AG04449 (cell line): ENCODE data around the gene C19orf47.

ENCODE experiments used
- CTCF ChIA-PET: fragments of 350-600 bp; formaldehyde crosslinking; extraction: SDS; loops from one replicate; lab custom pipeline; 2021; ENCODE audit warnings: antibody characterized with exemption; lab: Yijun Ruan, JAX
- POLR2A ChIA-PET: fragments of 400-600, 350-600 bp; formaldehyde crosslinking; extraction: SDS; loops from one replicate; lab custom pipeline; 2020; ENCODE audit warnings: antibody characterized with exemption, inconsistent platforms; lab: Yijun Ruan, JAX
- DNase-seq: peaks from one replicate; pipeline ENCODE4 v3.0.0-alpha.2; 2010; ENCODE audit warnings: low read depth, low spot score
- H3K4me3 ChIP-seq: 2 replicates; pipeline ENCODE4 v1.5.1; 2011; ENCODE audit warnings: low read depth, mild to moderate bottlenecking, control low read depth, low read length
- TF ChIP-seq, protein P1 (sequence below): IDR thresholded peaks from one replicate; pipeline ENCODE4 v1.5.1; 2011; ENCODE audit warnings: mild to moderate bottlenecking, moderate library complexity, low read length, control low read depth, inconsistent platforms; ENCODE audit not compliant: insufficient read depth; ENCODE audit errors: missing control alignments

Gene C19orf47

DNA sequence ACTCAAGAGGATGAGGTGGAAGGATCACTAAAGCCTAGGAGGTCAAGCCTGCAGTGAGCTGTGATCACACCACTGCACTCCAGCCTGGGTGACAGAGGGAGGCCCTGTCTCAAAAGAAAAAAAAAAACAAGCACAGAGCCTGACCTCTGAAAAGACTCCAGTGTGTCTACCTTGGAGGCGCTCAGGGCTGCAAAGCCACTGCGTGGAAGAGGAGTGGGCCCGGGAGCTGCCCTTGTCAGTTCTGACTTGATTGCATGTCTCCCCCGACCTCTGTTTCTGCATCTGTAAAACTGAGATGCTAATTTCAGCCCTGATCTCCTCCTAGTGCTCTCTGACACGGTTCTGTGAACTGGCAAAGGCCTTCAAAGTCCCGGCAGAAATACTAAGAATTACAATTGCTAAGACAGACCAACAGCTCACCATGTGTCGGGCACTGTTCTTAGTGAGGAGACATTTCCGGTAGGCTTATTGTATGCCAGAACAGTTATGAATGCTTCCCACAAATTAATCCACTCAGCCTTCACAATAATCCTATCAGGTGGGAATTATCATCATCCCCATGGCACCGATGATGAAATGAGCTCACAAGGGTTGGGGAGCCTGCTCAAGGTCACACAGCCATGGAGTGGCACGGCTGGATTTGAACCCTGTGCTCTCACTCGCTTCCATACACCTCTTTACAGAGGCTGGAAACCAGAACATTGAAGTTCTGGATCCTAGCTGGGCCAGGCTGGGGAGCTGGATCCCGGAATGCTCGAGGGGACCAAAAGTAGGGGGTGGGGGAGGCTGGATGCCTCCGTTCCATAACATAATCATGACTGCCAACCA lies 66.6 kb downstream of the C19orf47 start:
- CTCF ChIA-PET: interaction anchor here (0.9 to 2.0 kb wide), 4 partner anchors 23 to 319 kb away, joined by 3 to 10 read pairs (median 3); partner anchors contain the start of gene LTBP4
- POLR2A ChIA-PET: no interaction called here
- DNase-seq: no peak
- TF ChIP-seq, protein P1, sequence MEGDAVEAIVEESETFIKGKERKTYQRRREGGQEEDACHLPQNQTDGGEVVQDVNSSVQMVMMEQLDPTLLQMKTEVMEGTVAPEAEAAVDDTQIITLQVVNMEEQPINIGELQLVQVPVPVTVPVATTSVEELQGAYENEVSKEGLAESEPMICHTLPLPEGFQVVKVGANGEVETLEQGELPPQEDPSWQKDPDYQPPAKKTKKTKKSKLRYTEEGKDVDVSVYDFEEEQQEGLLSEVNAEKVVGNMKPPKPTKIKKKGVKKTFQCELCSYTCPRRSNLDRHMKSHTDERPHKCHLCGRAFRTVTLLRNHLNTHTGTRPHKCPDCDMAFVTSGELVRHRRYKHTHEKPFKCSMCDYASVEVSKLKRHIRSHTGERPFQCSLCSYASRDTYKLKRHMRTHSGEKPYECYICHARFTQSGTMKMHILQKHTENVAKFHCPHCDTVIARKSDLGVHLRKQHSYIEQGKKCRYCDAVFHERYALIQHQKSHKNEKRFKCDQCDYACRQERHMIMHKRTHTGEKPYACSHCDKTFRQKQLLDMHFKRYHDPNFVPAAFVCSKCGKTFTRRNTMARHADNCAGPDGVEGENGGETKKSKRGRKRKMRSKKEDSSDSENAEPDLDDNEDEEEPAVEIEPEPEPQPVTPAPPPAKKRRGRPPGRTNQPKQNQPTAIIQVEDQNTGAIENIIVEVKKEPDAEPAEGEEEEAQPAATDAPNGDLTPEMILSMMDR: no peak
- no peak overlapping the region for H3K4me3 ChIP-seq

DNA sequence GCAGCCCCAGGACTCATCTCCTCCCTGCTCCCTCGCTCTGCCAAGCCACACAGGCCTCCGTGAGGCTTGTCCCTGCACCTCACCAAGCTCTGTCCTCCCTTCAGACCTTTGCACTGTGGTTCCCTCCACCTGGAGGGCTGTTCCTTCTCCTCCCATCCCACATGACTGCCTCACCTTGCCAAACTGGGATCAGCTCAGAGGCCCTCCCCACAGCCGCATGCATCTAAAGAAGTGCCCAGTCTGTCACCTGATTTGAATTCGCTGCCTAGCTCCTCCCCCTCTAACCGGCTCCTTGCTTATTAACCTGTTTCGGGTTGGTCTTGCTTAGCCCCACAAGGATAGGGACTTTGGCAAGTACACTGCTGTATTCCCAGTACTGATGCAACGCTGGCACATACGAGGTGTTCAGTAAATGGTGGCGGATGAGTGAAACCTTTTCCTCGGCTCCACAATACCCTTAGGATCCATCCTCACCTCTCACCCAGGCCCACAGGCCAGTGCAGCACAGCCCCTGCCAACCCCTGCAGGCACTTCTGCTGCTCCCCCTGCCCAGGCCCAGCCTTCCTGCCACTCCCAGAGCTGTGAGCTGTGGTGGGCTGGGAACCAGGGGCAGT lies 67.5 kb downstream of the C19orf47 start:
- ChIA-PET CTCF (interaction anchor here (1.2 kb wide), 1 partner anchor 142 kb away, joined by 3 read pairs; no protein-coding TSS in a partner anchor), POLR2A (no interaction called here)
- TF ChIP-seq, protein P1: no peak
- no peak for DNase-seq
- H3K4me3 ChIP-seq: no peak overlapping the region

DNA sequence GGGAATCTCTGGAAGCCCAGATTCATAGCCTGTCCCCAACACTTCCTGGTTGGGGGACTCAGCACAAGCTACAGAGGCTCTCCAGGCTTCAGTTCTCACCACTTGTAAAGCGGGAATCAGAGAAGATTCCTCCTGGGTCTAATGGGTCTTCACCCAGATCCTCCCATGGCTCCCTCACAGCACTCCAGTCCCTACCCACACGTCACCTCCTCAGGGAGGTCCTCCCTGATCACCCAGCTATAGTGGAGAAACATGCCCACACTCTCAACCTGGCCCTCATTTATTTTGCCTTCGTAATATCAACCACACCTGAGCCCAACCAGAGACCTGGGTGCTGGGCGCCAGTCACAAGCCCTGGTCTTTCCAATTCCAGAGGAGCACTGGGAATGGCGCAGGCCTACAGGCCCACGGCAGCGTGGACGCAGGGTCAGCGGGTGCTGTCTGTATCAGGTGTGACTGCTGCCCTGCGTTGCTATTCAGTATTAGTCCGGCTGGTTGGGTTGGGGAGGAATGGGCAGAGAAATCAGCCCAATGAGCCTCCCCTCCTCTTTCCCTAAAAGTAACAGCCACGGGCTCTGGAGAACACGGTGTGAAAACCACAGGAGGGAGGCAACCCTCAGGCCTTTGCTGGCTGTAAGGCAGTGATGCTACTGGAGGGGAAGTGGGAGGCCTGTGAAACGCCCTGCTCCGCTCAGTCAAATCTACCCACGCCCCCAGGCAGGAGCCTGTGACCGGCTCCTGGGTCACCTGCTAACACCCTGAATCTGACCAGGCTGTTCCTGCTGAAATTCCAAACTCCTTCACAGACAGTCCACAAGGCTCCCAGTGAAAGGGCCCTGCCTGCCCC lies 68.2 kb downstream of the C19orf47 start:
- CTCF ChIA-PET: interaction anchor here (0.6 to 2.0 kb wide), 4 partner anchors 13 to 141 kb away, joined by 3 to 5 read pairs (median 3); no protein-coding TSS in a partner anchor
- POLR2A ChIA-PET: no interaction called here
- DNase-seq: no peak

DNA sequence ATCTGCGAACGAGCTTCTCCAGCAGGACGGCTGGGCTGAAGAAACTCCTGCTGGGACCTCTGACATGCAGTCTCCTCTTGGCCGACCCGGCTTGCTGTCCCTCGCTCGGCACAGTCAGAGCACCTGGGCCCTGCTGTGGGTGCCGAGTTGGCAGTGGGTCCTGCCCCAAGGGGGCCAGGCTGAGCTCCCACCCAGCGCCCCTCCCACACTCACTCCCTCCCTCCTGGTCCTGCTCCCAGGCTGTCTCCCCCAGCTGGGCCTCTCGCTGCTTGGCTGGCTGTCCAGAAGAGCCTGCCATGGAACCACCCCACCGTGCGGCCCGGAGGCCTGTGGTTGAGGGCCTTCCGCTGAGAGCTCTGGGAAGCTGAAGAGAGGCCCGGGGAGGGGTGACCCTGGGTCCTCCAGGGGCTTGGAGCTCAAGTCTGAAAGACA lies 69.1 kb downstream of the C19orf47 start:
- TF ChIP-seq, protein P1: no peak
- CTCF ChIA-PET: interaction anchor here (1.3 to 2.9 kb wide), 3 partner anchors 12 to 139 kb away, joined by 3 to 10 read pairs (median 5); no protein-coding TSS in a partner anchor
- no peak overlapping the region for H3K4me3 ChIP-seq
- POLR2A ChIA-PET: no interaction called here
- DNase-seq: no peak

More for the DNA sequence above, 68.2 kb downstream of the C19orf47 start:
- TF ChIP-seq, protein P1: no peak
- H3K4me3 ChIP-seq: no peak overlapping the region

DNA sequence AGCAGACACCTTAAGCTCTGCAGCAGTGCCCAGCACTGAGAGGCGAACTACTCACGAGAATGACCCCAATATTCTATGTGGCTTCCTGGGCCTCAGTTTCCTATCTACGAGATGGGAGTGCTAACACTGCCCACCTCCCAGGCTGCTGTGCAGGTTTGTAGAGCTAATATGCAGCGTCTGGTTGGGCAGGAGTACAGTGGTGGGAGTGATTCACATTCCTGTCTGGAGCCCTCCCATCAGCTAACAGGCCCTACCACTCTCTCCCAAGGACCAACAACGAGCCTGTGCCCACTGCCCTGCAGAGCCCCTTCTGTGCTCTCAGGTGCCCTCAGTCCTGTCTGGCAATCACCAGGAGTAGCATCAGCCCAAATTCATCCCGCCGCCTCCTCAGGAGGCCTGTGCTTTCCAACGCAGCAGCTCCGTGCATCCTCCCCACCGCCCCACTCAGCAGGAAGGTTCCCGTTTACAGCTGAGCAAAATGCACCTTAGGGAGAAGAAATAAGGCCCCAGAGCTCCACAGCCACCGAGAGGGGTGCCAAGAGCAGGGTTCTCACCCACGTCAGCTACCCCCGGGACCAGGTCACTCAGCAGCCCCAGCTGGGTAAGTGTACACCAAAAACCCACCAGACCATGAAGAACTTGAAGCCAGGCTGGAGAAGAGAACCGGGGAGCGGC lies 69.7 kb downstream of the C19orf47 start:
- H3K4me3 ChIP-seq: no peak overlapping the region
- CTCF ChIA-PET: interaction anchor here (1.3 to 2.9 kb wide), 3 partner anchors 12 to 138 kb away, joined by 3 to 10 read pairs (median 5); no protein-coding TSS in a partner anchor
- TF ChIP-seq, protein P1: no peak
- DNase-seq: no peak
- POLR2A ChIA-PET: no interaction called here
